ENCODE results near the gene PAM. TPM values are rescaled to one million over a fixed set of nuclear protein-coding genes. Genes with fewer than 3 reads are reported as not detected.
"Not testable (repeated sequence)": the region's sequence is repeated elsewhere in the genome, so short reads cannot be mapped to it uniquely, and the experiment has no call there.

Gene PAM
- total RNA-seq, 1 donor from 2014 or later: 12.7 TPM

- intact Hi-C loops (cut with micrococcal nuclease): no loop called here
Measured at GRCh38 chr5:102981957-102982635, 227.0 kb downstream of the PAM start.

- intact Hi-C loops (cut with micrococcal nuclease): no loop called here
Measured at GRCh38 chr5:102986074-102986473, 231.0 kb downstream of the PAM start.

- intact Hi-C loops (cut with micrococcal nuclease): no loop called here
Measured at GRCh38 chr5:102988459-102988858, 233.4 kb downstream of the PAM start.

- intact Hi-C loops (cut with micrococcal nuclease): no loop called here
Measured at GRCh38 chr5:102991802-102992201, 236.7 kb downstream of the PAM start.

GRCh38 chr5:102996011-102996575 lies 241.0 kb downstream of the PAM start:
- intact Hi-C loops (cut with micrococcal nuclease): no loop called here

- intact Hi-C loops (cut with micrococcal nuclease): no loop called here
Measured at GRCh38 chr5:102998224-102998623, 243.1 kb downstream of the PAM start.

- intact Hi-C loops (cut with micrococcal nuclease): no loop called here
Measured at GRCh38 chr5:102999191-102999590, 244.1 kb downstream of the PAM start.

GRCh38 chr5:102999621-103000020 lies 244.5 kb downstream of the PAM start:
- intact Hi-C loops (cut with micrococcal nuclease): not testable (repeated sequence)

GRCh38 chr5:103000089-103000488 lies 245.0 kb downstream of the PAM start:
- intact Hi-C loops (cut with micrococcal nuclease): no loop called here

- intact Hi-C loops (cut with micrococcal nuclease): no loop called here
Measured at GRCh38 chr5:103003872-103004271, 248.8 kb downstream of the PAM start.

- intact Hi-C loops (cut with micrococcal nuclease): no loop called here
Measured at GRCh38 chr5:103005276-103005675, 250.2 kb downstream of the PAM start.

- intact Hi-C loops (cut with micrococcal nuclease): no loop called here
Measured at GRCh38 chr5:103006921-103007320, 251.8 kb downstream of the PAM start.

- intact Hi-C loops (cut with micrococcal nuclease): no loop called here
Measured at GRCh38 chr5:103010168-103010567, 255.1 kb downstream of the PAM start.

GRCh38 chr5:103013933-103014552 lies 258.9 kb downstream of the PAM start:
- intact Hi-C loops (cut with micrococcal nuclease): no loop called here

- intact Hi-C loops (cut with micrococcal nuclease): no loop called here
Measured at GRCh38 chr5:103014983-103015382, 259.9 kb downstream of the PAM start.

- intact Hi-C loops (cut with micrococcal nuclease): no loop called here
Measured at GRCh38 chr5:103016167-103016566, 261.1 kb downstream of the PAM start.

- intact Hi-C loops (cut with micrococcal nuclease): no loop called here
Measured at GRCh38 chr5:103019804-103020203, 264.7 kb downstream of the PAM start.

GRCh38 chr5:103021314-103021713 lies 266.2 kb downstream of the PAM start:
- intact Hi-C loops (cut with micrococcal nuclease): no loop called here

- intact Hi-C loops (cut with micrococcal nuclease): no loop called here
Measured at GRCh38 chr5:103027267-103027666, 272.2 kb downstream of the PAM start.

GRCh38 chr5:103031607-103032006 lies 276.5 kb downstream of the PAM start:
- intact Hi-C loops (cut with micrococcal nuclease): no loop called here

GRCh38 chr5:103033696-103034095 lies 278.6 kb downstream of the PAM start:
- intact Hi-C loops (cut with micrococcal nuclease): no loop called here

GRCh38 chr5:103034662-103035392 lies 279.7 kb downstream of the PAM start:
- intact Hi-C loops (cut with micrococcal nuclease): no loop called here

All from T-helper 2 cell treated with Interferon-gamma antibody and Interleukin-4, amounts not matched to agents 100 ng/mL and 5 ng/mL, for 36 hours (primary cell).